ENCODE data around the gene PKP3.

PKP3 gene

DNA sequence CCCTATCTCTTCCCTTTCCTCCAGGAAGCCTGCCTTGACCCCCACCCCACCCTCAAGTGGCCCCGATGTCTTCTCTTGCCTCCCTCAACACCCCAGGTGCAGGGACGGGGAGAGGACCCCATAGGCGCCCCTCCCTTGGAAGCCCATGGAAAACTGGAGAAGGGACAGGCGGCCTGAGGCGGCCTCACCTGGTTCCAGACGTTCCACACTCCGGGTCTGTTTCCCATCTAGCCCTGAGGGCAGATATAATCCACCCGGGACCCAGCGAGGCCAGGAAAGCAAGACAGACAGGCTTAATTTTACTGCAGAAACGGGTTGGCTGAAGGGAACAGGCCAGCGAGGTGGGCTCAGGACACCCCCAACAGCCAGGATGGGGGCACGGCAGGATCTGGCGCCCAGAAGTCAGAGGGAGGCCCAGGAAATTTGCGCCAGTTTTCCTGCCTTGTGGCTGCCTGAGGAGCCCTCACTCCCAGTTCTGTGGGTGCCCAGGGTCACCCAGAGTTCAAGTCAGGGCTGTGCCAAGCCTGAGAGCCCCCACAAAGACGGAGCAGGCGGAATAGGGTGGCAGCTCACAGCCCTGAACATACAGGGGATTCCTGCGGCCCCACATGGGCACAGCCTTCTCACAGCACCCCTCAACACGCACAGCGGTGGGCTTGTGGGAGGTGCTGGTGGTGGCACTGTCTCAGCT is 23.8 kb downstream of the PKP3 start:
- TF ChIP-seq POLR2AphosphoS5 (IDR thresholded peaks at IDR 0.05; ENCODE audit: low read depth, low read length) = no peak
- TF ChIP-seq, protein P1, sequence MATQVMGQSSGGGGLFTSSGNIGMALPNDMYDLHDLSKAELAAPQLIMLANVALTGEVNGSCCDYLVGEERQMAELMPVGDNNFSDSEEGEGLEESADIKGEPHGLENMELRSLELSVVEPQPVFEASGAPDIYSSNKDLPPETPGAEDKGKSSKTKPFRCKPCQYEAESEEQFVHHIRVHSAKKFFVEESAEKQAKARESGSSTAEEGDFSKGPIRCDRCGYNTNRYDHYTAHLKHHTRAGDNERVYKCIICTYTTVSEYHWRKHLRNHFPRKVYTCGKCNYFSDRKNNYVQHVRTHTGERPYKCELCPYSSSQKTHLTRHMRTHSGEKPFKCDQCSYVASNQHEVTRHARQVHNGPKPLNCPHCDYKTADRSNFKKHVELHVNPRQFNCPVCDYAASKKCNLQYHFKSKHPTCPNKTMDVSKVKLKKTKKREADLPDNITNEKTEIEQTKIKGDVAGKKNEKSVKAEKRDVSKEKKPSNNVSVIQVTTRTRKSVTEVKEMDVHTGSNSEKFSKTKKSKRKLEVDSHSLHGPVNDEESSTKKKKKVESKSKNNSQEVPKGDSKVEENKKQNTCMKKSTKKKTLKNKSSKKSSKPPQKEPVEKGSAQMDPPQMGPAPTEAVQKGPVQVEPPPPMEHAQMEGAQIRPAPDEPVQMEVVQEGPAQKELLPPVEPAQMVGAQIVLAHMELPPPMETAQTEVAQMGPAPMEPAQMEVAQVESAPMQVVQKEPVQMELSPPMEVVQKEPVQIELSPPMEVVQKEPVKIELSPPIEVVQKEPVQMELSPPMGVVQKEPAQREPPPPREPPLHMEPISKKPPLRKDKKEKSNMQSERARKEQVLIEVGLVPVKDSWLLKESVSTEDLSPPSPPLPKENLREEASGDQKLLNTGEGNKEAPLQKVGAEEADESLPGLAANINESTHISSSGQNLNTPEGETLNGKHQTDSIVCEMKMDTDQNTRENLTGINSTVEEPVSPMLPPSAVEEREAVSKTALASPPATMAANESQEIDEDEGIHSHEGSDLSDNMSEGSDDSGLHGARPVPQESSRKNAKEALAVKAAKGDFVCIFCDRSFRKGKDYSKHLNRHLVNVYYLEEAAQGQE (IDR thresholded peaks at IDR 0.05; ENCODE audit: insufficient read depth in 1 of 2, low read depth in 2 of 2, low read length in 2 of 2) = no peak
- TF ChIP-seq TAF1 (IDR thresholded peaks at IDR 0.05; ENCODE audit: borderline replicate concordance, insufficient read depth, low read length) = no peak
- TF ChIP-seq FOXP2 (optimal IDR thresholded peaks at IDR 0.05; ENCODE audit: borderline replicate concordance, extremely low read depth, extremely low read length, insufficient read depth) = no peak
- no peak for TF ChIP-seq SIN3A (IDR thresholded peaks at IDR 0.05; ENCODE audit: borderline replicate concordance, insufficient read depth, low read length)

DNA sequence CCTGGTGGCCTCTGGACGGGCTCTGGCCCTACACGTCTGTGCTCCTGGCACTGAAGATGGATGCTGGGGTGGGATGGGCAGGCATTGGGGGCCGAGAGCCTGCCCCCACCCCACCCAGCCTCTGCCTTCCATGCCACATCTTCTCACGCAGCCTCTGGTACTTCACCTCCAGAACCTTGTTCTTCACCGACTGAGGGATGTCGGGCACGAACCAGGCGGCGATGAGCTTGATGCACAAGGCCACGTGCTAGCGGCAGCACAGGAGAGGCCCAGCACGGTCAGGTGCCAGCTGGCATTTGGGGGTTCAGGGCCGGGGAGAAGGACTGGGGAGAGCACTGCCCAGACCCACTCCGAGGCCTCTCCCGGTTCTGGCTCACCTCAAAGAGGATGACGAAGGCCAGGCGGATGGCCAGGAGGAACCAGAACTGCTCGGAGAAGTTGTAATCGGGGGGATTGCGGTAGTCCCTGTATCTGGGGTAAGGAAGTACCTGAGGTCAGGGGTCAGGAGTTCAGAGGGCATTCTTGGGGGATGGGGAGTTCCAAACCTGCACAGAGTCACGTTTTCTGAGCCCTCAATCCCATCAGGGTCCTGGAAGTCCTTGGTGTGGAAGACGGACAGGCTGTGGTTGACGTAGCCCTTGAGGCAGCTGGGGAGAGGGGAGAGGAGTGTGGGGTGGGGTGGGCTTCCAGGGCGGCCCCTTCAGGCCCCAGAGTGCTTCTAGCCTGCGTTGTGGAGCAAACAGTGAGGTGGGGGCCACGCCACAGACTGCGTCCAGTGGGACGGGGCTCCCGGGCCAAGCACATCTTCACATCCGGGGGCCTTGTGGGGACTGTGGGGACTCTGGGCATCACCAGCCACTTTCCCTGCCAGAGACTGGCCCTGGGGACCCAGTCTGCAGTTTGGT is 24.6 kb downstream of the PKP3 start:
- TF ChIP-seq SIN3A (IDR thresholded peaks at IDR 0.05; ENCODE audit: borderline replicate concordance, insufficient read depth, low read length) = no peak
- TF ChIP-seq, protein P1 (IDR thresholded peaks at IDR 0.05; ENCODE audit: insufficient read depth in 1 of 2, low read depth in 2 of 2, low read length in 2 of 2) = no peak
- TF ChIP-seq FOXP2 (optimal IDR thresholded peaks at IDR 0.05; ENCODE audit: borderline replicate concordance, extremely low read depth, extremely low read length, insufficient read depth) = no peak

DNA sequence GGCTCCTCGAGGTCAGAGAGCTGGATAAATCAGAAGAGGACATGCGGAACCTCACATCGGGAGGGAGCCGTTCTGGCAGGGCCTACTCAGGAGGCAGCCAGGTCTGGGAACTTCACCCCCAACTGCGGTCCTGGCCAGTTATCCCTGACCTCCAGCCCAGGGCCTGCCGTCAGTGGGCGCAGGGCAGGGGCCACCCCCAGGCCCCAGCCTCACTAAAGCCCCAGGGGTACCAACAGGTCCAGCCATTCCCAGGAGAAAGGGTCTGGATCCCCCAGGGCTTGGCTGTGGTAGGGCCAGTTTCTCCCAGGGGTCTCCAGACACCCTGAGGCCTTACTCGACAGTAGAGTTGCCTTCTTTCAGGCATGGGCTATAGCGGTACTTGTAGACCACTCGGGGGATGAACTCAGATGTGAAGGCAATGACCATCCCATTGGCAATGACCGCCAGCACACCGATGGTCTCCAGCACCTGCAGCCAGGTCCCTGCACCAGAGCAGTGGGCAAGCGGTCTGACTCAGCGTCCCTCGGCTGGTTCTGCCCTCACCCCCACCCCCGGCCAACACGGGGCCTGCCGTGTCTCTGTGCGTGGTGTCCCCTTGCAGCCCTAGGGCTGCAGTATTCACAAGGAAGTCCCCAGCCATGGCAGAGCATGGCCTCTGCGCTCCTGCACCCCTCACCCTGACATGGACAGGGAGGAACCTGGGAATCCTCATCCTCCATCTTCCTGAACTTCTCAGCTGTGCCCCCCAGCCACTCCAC is 25.4 kb downstream of the PKP3 start:
- TF ChIP-seq TAF1 (IDR thresholded peaks at IDR 0.05; ENCODE audit: borderline replicate concordance, insufficient read depth, low read length) (no peak), SIN3A (IDR thresholded peaks at IDR 0.05; ENCODE audit: borderline replicate concordance, insufficient read depth, low read length) (no peak), FOXP2 (optimal IDR thresholded peaks at IDR 0.05; ENCODE audit: borderline replicate concordance, extremely low read depth, extremely low read length, insufficient read depth) (no peak), POLR2AphosphoS5 (IDR thresholded peaks at IDR 0.05; ENCODE audit: low read depth, low read length) (no peak)
- TF ChIP-seq, protein P1 (IDR thresholded peaks at IDR 0.05; ENCODE audit: insufficient read depth in 1 of 2, low read depth in 2 of 2, low read length in 2 of 2) = no peak

DNA sequence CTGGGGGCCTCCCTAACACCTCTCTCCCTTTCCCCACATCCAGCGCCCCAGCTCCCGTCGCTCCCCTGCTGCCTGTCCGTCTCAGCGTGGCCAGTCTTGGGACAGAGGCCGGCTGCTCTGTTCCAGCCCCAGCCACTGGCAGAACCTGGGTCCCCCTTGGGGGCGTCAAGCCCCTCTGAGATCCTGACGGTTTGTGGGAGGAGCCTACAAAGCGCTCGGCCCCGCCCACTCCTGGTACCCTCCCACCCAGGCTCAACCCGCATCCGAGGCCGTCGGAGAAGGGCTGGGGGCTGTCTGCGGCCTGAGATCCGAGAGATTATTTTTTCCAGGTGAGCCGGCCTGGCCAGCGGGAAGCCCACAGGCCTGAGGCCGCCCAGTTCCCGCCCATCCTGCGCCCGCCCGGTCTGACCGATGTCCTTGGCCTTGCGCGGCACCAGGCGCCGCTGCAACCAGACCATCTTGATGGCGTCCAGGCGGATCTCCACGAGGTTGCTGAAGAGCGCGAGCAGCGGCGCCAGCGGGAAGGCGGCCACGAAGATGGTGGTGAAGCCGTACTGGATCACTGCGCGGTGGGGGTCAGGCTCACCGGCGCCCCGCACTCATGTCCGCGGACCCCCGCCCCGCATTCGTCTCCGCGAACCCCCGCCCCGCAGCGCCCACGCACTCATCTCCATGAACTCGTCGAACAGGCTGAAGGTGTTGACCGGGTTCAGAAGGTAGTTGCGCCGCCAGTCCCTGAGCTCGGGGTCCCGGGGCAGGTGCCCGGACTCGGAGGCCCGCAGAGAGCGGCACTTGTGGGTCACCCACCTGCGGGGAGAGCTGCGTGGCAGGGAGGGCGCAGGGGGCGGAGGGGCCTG is 26.3 kb downstream of the PKP3 start:
- TF ChIP-seq POLR2AphosphoS5 (IDR thresholded peaks at IDR 0.05; ENCODE audit: low read depth, low read length) (no peak), TAF1 (IDR thresholded peaks at IDR 0.05; ENCODE audit: borderline replicate concordance, insufficient read depth, low read length) (no peak), SIN3A (IDR thresholded peaks at IDR 0.05; ENCODE audit: borderline replicate concordance, insufficient read depth, low read length) (no peak), FOXP2 (optimal IDR thresholded peaks at IDR 0.05; ENCODE audit: borderline replicate concordance, extremely low read depth, extremely low read length, insufficient read depth) (no peak)
- TF ChIP-seq, protein P1 (IDR thresholded peaks at IDR 0.05; ENCODE audit: insufficient read depth in 1 of 2, low read depth in 2 of 2, low read length in 2 of 2) = no peak
